ENCODE results near the gene ALS2CL. TPM values are rescaled to one million over a fixed set of nuclear protein-coding genes. Genes with fewer than 3 reads are reported as not detected.

Gene ALS2CL
- total RNA-seq, 1 experiment from 2014 or later: 16.4 TPM

DNA sequence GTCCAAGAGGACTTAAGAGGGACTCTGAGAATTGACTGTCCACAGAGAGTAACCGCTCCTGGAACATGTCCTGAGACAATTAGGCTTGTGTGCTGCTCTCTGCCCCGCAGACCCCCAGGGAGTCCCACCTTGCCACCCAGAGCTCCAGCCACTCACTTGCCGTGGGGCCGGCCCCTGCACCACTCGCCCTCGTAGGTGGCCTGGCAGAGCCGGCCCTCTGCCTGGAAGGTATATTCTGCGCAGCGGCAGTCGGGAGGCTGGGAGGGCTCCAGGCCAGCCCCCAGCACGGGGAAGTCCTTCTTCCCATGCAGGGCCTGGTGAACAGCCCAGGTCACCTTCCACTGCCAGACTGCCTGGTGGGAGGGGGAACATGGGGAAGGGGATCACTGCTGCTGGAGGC is 10.5 kb downstream of the ALS2CL start:
- Histone ChIP-seq H3K27ac (ENCODE audit: low read depth, low read length) (no peak overlapping the region), H3K4me1 (ENCODE audit: control insufficient read depth in 1 of 2, insufficient read depth in 2 of 2, low read length in 2 of 2) (no peaks in the 10 kb centered on the region), H3K4me3 (replicated peaks in 1 of 2; ENCODE audit: low read depth in 1 of 2, low read length in 2 of 2) (no peak overlapping the region), H3K79me2 (ENCODE audit: insufficient read depth, low read length) (no peaks in the 10 kb centered on the region), H4K20me1 (ENCODE audit: insufficient read depth) (no peaks in the 10 kb centered on the region), H3K9ac (ENCODE audit: low read length) (no peak overlapping the region), H3K27me3 (ENCODE audit: insufficient read depth, low read length) (no peaks in the 10 kb centered on the region), H3K9me2 (ENCODE audit: insufficient read depth) (no peaks in the 10 kb centered on the region), H3K36me3 (ENCODE audit: control insufficient read depth in 1 of 2, insufficient read depth in 2 of 2, low read length in 2 of 2) (no peaks in the 10 kb centered on the region), H2AFZ (ENCODE audit: low read depth, low read length, poor library complexity, severe bottlenecking) (no peak overlapping the region), H3K4me2 (ENCODE audit: low read length) (no peak overlapping the region), H3K9me3 (ENCODE audit: control insufficient read depth in 1 of 2, insufficient read depth in 1 of 2, low read depth in 1 of 2, low read length in 2 of 2) (no peaks in the 10 kb centered on the region)
- ATAC-seq (no peak), DNase-seq (ENCODE audit: low read depth, low spot score) (no peak)
- no TSS peak for BruUV-seq (replicated peaks)
- intact Hi-C loops (cut with micrococcal nuclease): no loop called here
- ChIA-PET RAD21 (ENCODE audit: low non-redundant PET in 1 of 2, low total read pairs in 2 of 2, uncharacterized antibody in 2 of 2, unreplicated experiment in 2 of 2) (no interaction called here), CTCF (no interaction called here), POLR2A (no interaction called here)
- no peak for TF ChIP-seq ELF1 (IDR thresholded peaks at IDR 0.05; ENCODE audit: borderline replicate concordance, low read depth)
- TF ChIP-seq, protein P1, sequence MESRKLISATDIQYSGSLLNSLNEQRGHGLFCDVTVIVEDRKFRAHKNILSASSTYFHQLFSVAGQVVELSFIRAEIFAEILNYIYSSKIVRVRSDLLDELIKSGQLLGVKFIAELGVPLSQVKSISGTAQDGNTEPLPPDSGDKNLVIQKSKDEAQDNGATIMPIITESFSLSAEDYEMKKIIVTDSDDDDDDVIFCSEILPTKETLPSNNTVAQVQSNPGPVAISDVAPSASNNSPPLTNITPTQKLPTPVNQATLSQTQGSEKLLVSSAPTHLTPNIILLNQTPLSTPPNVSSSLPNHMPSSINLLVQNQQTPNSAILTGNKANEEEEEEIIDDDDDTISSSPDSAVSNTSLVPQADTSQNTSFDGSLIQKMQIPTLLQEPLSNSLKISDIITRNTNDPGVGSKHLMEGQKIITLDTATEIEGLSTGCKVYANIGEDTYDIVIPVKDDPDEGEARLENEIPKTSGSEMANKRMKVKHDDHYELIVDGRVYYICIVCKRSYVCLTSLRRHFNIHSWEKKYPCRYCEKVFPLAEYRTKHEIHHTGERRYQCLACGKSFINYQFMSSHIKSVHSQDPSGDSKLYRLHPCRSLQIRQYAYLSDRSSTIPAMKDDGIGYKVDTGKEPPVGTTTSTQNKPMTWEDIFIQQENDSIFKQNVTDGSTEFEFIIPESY (IDR thresholded peaks at IDR 0.05; ENCODE audit: extremely low read depth, insufficient replicate concordance, low read length): no peak
- no peak for TF ChIP-seq EGR1 (IDR thresholded peaks at IDR 0.05; ENCODE audit: low read depth)
- no peak for TF ChIP-seq POLR2AphosphoS5 (IDR thresholded peaks at IDR 0.05; ENCODE audit: low read depth, low read length)
- TF ChIP-seq, protein P2, sequence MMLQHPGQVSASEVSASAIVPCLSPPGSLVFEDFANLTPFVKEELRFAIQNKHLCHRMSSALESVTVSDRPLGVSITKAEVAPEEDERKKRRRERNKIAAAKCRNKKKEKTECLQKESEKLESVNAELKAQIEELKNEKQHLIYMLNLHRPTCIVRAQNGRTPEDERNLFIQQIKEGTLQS (IDR thresholded peaks at IDR 0.05): no peak
- no peak for TF ChIP-seq EZH2 (IDR thresholded peaks at IDR 0.05)
- no peak for TF ChIP-seq ZFX (IDR thresholded peaks at IDR 0.05)
- no peak for TF ChIP-seq FOSL1 (IDR thresholded peaks at IDR 0.05; ENCODE audit: low read depth)

All from HCT116 (cell line).